ENCODE results near the gene DOCK8.
A peak's percentile ranks its signal among the peaks of the same experiment; 100 is the strongest.
"Not testable (repeated sequence)": the region's sequence is repeated elsewhere in the genome, so short reads cannot be mapped to it uniquely, and the experiment has no call there.

The DOCK8 gene

DNA sequence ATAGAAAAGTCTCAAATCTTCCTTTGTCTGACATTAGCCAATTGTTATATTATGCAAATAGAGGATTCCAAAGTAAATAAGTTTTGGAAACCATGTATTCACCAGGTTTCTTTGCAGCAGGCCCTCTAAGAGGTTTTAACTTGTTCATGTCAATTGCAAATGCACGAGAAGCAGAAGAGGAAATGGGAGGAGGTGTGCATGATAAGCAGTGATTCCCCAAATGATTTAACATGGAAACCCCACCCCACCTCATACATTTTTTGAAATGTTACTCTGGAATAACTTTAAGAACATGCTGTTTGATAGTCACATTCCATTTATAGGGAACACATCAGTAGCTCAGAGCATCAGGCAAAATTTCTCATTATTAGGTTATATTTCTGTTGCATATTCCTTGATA lies 190.7 kb downstream of the DOCK8 start:
- TF ChIP-seq CTCF (IDR thresholded peaks at IDR 0.05; ENCODE audit: insufficient read depth, low read length, missing control alignments): no peak
- DNase-seq (ENCODE audit: low read depth, low spot score): no peak
- ChIA-PET CTCF (no interaction called here), POLR2A (no interaction called here)
- no peak overlapping the region for H3K4me3 ChIP-seq (ENCODE audit: low read depth, low read length)

DNA sequence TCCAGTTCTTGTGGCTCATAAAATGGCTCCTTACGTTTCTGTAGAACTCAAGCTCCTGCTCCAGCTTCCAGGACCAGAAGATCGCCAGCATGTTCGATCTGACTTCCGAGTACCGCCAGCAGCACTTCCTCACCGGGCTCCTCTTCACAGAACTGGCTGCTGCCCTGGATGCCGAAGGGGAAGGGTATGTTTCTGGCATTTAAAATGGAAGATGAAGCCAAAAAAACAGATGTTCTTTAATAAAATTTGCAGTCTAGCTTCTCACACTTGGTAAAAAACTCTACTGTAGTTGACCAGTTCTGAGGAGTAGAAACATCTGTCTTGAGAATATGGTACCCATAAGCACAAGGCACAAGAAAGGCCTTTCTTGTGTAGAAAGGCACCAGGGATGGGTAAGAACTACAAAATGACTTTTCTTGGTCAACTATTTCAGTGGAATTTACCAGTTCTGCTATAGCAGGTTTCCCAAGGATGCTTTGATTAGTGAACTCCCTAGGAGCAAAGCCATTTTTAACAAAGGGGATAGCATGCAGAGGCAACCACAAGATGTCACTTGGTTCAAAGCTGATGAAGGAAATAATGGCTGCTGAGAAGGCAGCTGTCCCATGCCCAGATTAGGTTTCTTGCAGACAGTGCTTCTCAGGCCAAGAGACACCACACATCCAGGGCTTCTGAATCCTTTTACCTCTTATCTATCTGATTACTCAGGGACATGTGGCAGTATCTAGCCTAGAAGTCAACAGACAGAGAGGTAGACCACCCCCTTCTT lies 192.4 kb downstream of the DOCK8 start:
- ChIA-PET CTCF (interaction anchor here (0.8 kb wide), 1 partner anchor 11 kb away, joined by 3 read pairs; no protein-coding TSS in a partner anchor), POLR2A (no interaction called here)
- DNase-seq (ENCODE audit: low read depth, low spot score): no peak
- no peak overlapping the region for H3K4me3 ChIP-seq (ENCODE audit: low read depth, low read length)
- TF ChIP-seq CTCF (IDR thresholded peaks at IDR 0.05; ENCODE audit: insufficient read depth, low read length, missing control alignments): no peak

DNA sequence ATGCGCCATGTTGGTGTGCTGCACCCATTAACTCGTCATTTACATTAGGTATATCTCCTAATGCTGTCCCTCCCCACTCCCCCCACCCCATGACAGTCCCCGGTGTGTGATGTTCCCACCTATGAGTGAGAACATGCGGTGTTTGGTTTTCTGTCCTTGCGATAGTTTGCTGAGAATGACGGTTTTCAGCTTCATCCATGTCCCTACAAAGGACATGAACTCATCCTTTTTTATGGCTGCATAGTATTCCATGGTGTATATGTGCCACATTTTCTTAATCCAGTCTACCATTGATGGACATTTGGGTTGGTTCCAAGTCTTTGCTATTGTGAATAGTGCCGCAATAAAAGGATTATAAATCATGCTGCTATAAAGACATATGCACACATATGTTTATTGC lies 195.0 kb downstream of the DOCK8 start:
- DNase-seq (ENCODE audit: low read depth, low spot score); H3K4me3 ChIP-seq (ENCODE audit: low read depth, low read length); CTCF ChIA-PET; POLR2A ChIA-PET: not testable (repeated sequence)

- H3K4me3 ChIP-seq (ENCODE audit: low read depth, low read length): no peak overlapping the region
- no peak for DNase-seq (ENCODE audit: low read depth, low spot score)
- ChIA-PET POLR2A (no interaction called here), CTCF (no interaction called here)
- no peak for TF ChIP-seq CTCF (IDR thresholded peaks at IDR 0.05; ENCODE audit: insufficient read depth, low read length, missing control alignments)
Measured at GRCh38 chr9:414595-414994, 199.9 kb downstream of the DOCK8 start.

DNA sequence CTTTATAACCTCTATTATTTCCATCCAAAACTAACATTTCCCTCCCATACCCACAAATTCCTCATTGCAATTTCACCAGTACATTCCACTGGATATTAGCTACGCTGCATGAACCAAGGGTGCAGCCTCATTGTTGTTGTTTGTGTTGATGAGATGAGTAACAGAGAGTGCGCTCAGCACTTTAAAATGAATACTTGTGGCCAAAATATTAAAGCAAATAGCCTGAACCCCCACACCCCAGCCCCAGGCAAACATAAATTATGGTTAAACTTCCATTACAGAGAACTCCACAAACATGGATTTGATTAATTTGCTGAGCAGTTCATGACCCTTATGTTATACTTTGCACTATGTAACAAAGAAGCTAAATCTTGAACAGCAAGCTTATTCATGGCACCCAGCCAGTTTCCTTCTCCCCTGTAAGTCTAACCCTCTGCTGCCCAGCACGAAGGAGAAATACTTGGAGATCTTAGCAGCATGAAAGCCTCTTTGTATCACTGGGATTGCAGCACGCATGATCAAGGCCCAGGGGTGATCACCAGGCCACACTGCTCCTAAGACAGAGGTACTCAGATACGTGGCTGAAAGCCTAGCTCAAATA lies 205.0 kb downstream of the DOCK8 start:
- CTCF ChIA-PET: no interaction called here
- no peak overlapping the region for H3K4me3 ChIP-seq (ENCODE audit: low read depth, low read length)
- POLR2A ChIA-PET: no interaction called here
- peak; percentile 14 for DNase-seq (ENCODE audit: low read depth, low spot score)
- no peak for TF ChIP-seq CTCF (IDR thresholded peaks at IDR 0.05; ENCODE audit: insufficient read depth, low read length, missing control alignments)

- CTCF ChIA-PET: no interaction called here
- TF ChIP-seq CTCF (IDR thresholded peaks at IDR 0.05; ENCODE audit: insufficient read depth, low read length, missing control alignments): no peak
- POLR2A ChIA-PET: no interaction called here
- H3K4me3 ChIP-seq (ENCODE audit: low read depth, low read length): no peak overlapping the region
- no peak for DNase-seq (ENCODE audit: low read depth, low spot score)
Measured at GRCh38 chr9:421896-422295, 207.2 kb downstream of the DOCK8 start.

DNA sequence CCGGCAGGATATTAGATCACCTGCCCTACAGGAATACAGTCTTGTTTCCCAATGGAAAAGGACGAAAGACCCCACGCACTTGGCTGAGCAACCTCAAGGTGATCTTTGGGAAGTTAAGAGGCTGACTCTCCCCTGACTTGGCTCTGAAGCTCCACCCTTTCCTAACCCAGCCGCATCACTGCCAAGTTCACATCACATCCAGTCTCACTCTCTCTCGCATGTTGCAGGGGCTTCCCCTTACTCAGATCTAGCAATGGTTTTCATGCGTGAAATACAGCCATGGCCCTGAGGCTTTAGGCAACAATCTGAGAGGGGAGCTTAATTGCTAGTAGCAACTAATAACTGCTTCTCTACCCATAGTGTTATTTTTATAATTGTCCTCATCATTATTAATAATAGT lies 211.6 kb downstream of the DOCK8 start:
- H3K4me3 ChIP-seq (ENCODE audit: low read depth, low read length): no peak overlapping the region
- TF ChIP-seq CTCF (IDR thresholded peaks at IDR 0.05; ENCODE audit: insufficient read depth, low read length, missing control alignments): no peak
- no peak for DNase-seq (ENCODE audit: low read depth, low spot score)
- ChIA-PET POLR2A (no interaction called here), CTCF (no interaction called here)
